SK-N-SH treated with all-trans-retinoic acid at 6 μM for 48 hours (cell line): ENCODE measurements around the gene MTMR10.

Source experiments
- GLIS3 ChIP-seq: fragments of 250-450 bp; sonication (Bioruptor Pico); IDR thresholded peaks from 2 replicates; pipeline ENCODE4 v1.5.0; 2020; ENCODE audit warnings: mild to moderate bottlenecking, moderate library complexity
- TOX ChIP-seq: fragments of 250-450 bp; sonication (Bioruptor Pico); IDR thresholded peaks from 2 replicates; pipeline ENCODE4 v1.8.0; 2021; ENCODE audit warnings: mild to moderate bottlenecking, moderate library complexity, borderline replicate concordance

GRCh38 chr15:31016446-31016915, 25.1 kb upstream of the MTMR10 start:
- TF ChIP-seq TOX (no peak; the same call in 1 of the 2 replicates), GLIS3 (CRISPR knock-in tag) (no peak)
